GM23338 (cell line): ENCODE results near the gene DESI1. TPM values are rescaled to one million over a fixed set of nuclear protein-coding genes. Genes with fewer than 3 reads are reported as not detected.

Experiments used
- ATAC-seq: fragments of 200-7000 bp; cut with Tn5 transposase; 3 replicates; pipeline ENCODE4 v1.9.1; 2020
- DNase-seq: peaks from one replicate; pipeline ENCODE4 v3.0.0-alpha.2; 2015; ENCODE audit warnings: low spot score
- H2AFZ ChIP-seq: fragments of 200-600 bp; sonication (generic); 2 replicates; pipeline ENCODE4 v1.8.0; 2016; ENCODE audit warnings: antibody characterized with exemption, mild to moderate bottlenecking, moderate library complexity
- H3F3A ChIP-seq: fragments of 200-600 bp; sonication (generic); replicated peaks from 2 replicates; pipeline ENCODE4 v1.8.0; 2017; ENCODE audit warnings: antibody characterized with exemption, mixed run types, low read depth
- H3K27ac ChIP-seq: fragments of 200-600 bp; sonication (generic); 2 replicates; pipeline ENCODE4 v1.6.1; 2016; ENCODE audit warnings: low read depth
- H3K27me3 ChIP-seq: fragments of 200-600 bp; sonication (generic); 2 replicates; pipeline ENCODE4 v1.8.0; 2016; ENCODE audit warnings: mild to moderate bottlenecking, mixed run types, moderate library complexity; ENCODE audit not compliant: insufficient read depth
- H3K36me3 ChIP-seq: fragments of 200-600 bp; sonication (generic); 2 replicates; pipeline ENCODE4 v1.8.0; 2016; ENCODE audit warnings: mild to moderate bottlenecking; ENCODE audit not compliant: insufficient read depth
- H3K4me1 ChIP-seq: fragments of 200-600 bp; sonication (generic); 2 replicates; pipeline ENCODE4 v1.8.0; 2016; ENCODE audit warnings: mild to moderate bottlenecking, moderate library complexity; ENCODE audit not compliant: insufficient read depth
- H3K4me2 ChIP-seq: fragments of 200-600 bp; sonication (generic); 2 replicates; pipeline ENCODE4 v1.7.1; 2017; ENCODE audit warnings: mixed run types
- H3K4me3 ChIP-seq: fragments of 200-600 bp; sonication (generic); 2 replicates; pipeline ENCODE4 v1.6.1; 2016; ENCODE audit warnings: mixed run types
- H3K79me2 ChIP-seq: fragments of 200-600 bp; sonication (generic); replicated peaks from 2 replicates; pipeline ENCODE4 v1.8.0; 2017; ENCODE audit warnings: mild to moderate bottlenecking; ENCODE audit not compliant: insufficient read depth
- H3K9me2 ChIP-seq: fragments of 200-600 bp; sonication (generic); 2 replicates; pipeline ENCODE4 v1.8.0; 2017; ENCODE audit not compliant: insufficient read depth
- H4K20me1 ChIP-seq: fragments of 200-600 bp; sonication (generic); replicated peaks from 2 replicates; pipeline ENCODE4 v1.8.0; 2017; ENCODE audit warnings: mild to moderate bottlenecking; ENCODE audit not compliant: insufficient read depth
- H3K27ac Mint-ChIP-seq: 2 replicates; pipeline ENCODE4 v1.8.0; 2020; ENCODE audit warnings: inconsistent platforms, mild to moderate bottlenecking, moderate library complexity, mixed read lengths
- H3K27me3 Mint-ChIP-seq: 3 replicates; pipeline ENCODE4 v1.8.0; 2022; ENCODE audit warnings: low read depth, mild to moderate bottlenecking, moderate library complexity, mixed read lengths, inconsistent platforms; ENCODE audit not compliant: insufficient read depth, poor library complexity
- H3K36me3 Mint-ChIP-seq: 3 replicates; pipeline ENCODE4 v1.8.0; 2021; ENCODE audit warnings: low read depth, mild to moderate bottlenecking, inconsistent platforms, moderate library complexity, mixed read lengths
- H3K4me1 Mint-ChIP-seq: 3 replicates; pipeline ENCODE4 v1.8.0; 2020; ENCODE audit warnings: mild to moderate bottlenecking, inconsistent platforms, mixed read lengths
- H3K4me3 Mint-ChIP-seq: 3 replicates; pipeline ENCODE4 v1.8.0; 2021; ENCODE audit warnings: moderate library complexity, mild to moderate bottlenecking, inconsistent platforms, mixed read lengths
- H3K9me3 Mint-ChIP-seq: 3 replicates; pipeline ENCODE4 v1.8.0; 2020; ENCODE audit warnings: moderate library complexity, mild to moderate bottlenecking, inconsistent platforms, mixed read lengths
- CREB1 ChIP-seq: fragments of 250-450 bp; sonication (Bioruptor Pico); IDR thresholded peaks from 2 replicates; pipeline ENCODE4 v1.5.0; 2020; ENCODE audit warnings: low read depth, mild to moderate bottlenecking, moderate library complexity
- CTCF ChIP-seq, 2 experiments: fragments of 200-600 bp in 1 of 2; sonication (generic) in 1 of 2; conservative IDR thresholded peaks; 2 replicates each; pipeline versions ENCODE4 v1.5.1 to v1.6.1; 2016 to 2017; ENCODE audit warnings: antibody characterized with exemption in 2 of 2, low read depth in 2 of 2, mild to moderate bottlenecking in 2 of 2, moderate library complexity in 1 of 2
- ETS1 ChIP-seq: IDR thresholded peaks from 2 replicates; pipeline ENCODE4 v1.6.1; 2016; ENCODE audit warnings: antibody characterized with exemption
- EZH2 ChIP-seq: fragments of 200-600 bp; sonication (generic); IDR thresholded peaks from one replicate; pipeline ENCODE4 v1.8.0; 2017; ENCODE audit warnings: antibody characterized with exemption, mild to moderate bottlenecking, low read depth; ENCODE audit not compliant: unreplicated experiment
- EZH2phosphoT487 ChIP-seq: fragments of 200-600 bp; sonication (generic); IDR thresholded peaks from one replicate; pipeline ENCODE4 v1.8.1; 2018; ENCODE audit warnings: antibody characterized with exemption; ENCODE audit not compliant: unreplicated experiment
- JUNB ChIP-seq: IDR thresholded peaks from one replicate; pipeline ENCODE4 v1.6.1; 2016; ENCODE audit warnings: antibody characterized with exemption; ENCODE audit not compliant: unreplicated experiment
- NANOG ChIP-seq: IDR thresholded peaks from 2 replicates; pipeline ENCODE4 v1.6.1; 2016; ENCODE audit warnings: antibody characterized with exemption, borderline replicate concordance
- POLR2AphosphoS5 ChIP-seq: IDR thresholded peaks from 2 replicates; pipeline ENCODE4 v1.6.1; 2016; ENCODE audit warnings: antibody characterized with exemption, low read depth
- REST ChIP-seq: IDR thresholded peaks from one replicate; pipeline ENCODE4 v1.6.1; 2018; ENCODE audit warnings: antibody characterized with exemption; ENCODE audit not compliant: unreplicated experiment
- ZNF331 ChIP-seq: fragments of 250-450 bp; sonication (Bioruptor Pico); IDR thresholded peaks from 2 replicates; pipeline ENCODE4 v1.5.0; 2020; ENCODE audit warnings: low read depth, mild to moderate bottlenecking, moderate library complexity
- ZNF462 ChIP-seq: fragments of 250-450 bp; sonication (Bioruptor Pico); IDR thresholded peaks from 2 replicates; pipeline ENCODE4 v1.5.0; 2020; ENCODE audit warnings: mild to moderate bottlenecking, moderate library complexity
- polyA plus RNA-seq: library from polyadenylated mRNA; unstranded; fragments of >200 nt; fragmentation: Nextera tagmentation; extraction: Ambion mirVana; gene quantifications from 2 replicates; pipeline ENCODE4 v1.2.1, GENCODE V29; 2016
- total RNA-seq: library from RNA; depleted of rRNA; stranded (reverse); fragments of >200 nt; shearing (Covaris generic); gene quantifications from 2 replicates; pipeline ENCODE4 v1.2.3, GENCODE V29; 2014

DESI1 gene
- total and polyA plus RNA-seq, 2 experiments from 2014 or later = 33.7 to 53.8 TPM

GRCh38 chr22:41557401-41558240, 63.2 kb downstream of the DESI1 start (continued):
- no peak for TF ChIP-seq ZNF462 (CRISPR knock-in tag)
- TF ChIP-seq ZNF331 (CRISPR knock-in tag) = no peak
- no peak for TF ChIP-seq EZH2
- no peak for TF ChIP-seq POLR2AphosphoS5

- Histone ChIP-seq H3K4me1 (peaks cover 10% of the 10 kb centered on the region), H3K4me2 (no peak overlapping the region), H4K20me1 (no peaks in the 10 kb centered on the region), H3K4me3 (no peak overlapping the region), H2AFZ (no peak overlapping the region), H3K36me3 (no peaks in the 10 kb centered on the region), H3K27me3 (no peaks in the 10 kb centered on the region), H3K9me2 (no peaks in the 10 kb centered on the region), H3K27ac (no peak overlapping the region), H3F3A (0 out of 2 replicates have a peak, but pooled peaks cover 4% of the 10 kb centered on the region), H3K79me2 (no peaks in the 10 kb centered on the region)
- H3K9me3 Mint-ChIP-seq = no peaks in the 10 kb centered on the region
- peaks cover 35% of the 10 kb centered on the region for H3K4me1 Mint-ChIP-seq
- DNase-seq (no peak), ATAC-seq (no peak)
- H3K36me3 Mint-ChIP-seq = no peaks in the 10 kb centered on the region
- peaks cover 18% of the 10 kb centered on the region for H3K27me3 Mint-ChIP-seq
- no peak overlapping the region for H3K27ac Mint-ChIP-seq
- H3K4me3 Mint-ChIP-seq = no peak overlapping the region; the same call in 2 of the 3 replicates
- TF ChIP-seq CREB1 (CRISPR knock-in tag) (no peak), CTCF (conservative IDR thresholded peaks at IDR 0.05; ENCODE audit: low read depth in 2 of 2) (no peak), ETS1 (no peak), EZH2phosphoT487 (no peak), POLR2AphosphoS5 (no peak), NANOG (no peak), JUNB (no peak), REST (no peak)
Observed at GRCh38 chr22:41556561-41556960, 64.3 kb downstream of the DESI1 start.
